ENCODE measurements around the gene LIPC. TPM values are rescaled to one million over a fixed set of nuclear protein-coding genes. Genes with fewer than 3 reads are reported as not detected.

Gene LIPC
- total RNA-seq, 1 donor from 2014 or later: 1.0 TPM

DNA sequence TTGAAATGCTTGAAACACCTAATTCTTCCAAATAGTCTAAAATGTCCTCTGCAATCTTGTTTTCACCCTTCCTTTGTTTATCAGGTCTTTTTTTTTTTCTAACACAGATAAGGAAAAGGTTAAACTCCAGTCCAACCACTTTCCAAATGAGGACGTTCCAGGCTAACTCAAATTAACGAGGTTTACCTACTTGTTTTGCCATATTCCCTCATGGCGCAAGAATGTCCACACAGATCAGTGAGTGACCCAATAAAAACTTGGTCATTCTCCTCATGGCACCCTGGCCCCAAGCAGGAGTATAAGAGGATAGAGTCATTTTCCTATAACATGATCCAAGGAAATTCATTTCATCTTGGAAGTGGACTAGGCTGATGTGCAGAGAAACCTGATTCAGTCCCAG is 6.6 kb upstream of the LIPC start:
- Histone ChIP-seq H3K9me3 (no peaks in the 10 kb centered on the region), H3K27ac (no peak overlapping the region), H3K4me1 (no peaks in the 10 kb centered on the region), H3K36me3 (no peaks in the 10 kb centered on the region), H3K4me3 (no peak overlapping the region), H3K27me3 (ENCODE audit: low read depth) (no peaks in the 10 kb centered on the region)
- TF ChIP-seq, protein P1, sequence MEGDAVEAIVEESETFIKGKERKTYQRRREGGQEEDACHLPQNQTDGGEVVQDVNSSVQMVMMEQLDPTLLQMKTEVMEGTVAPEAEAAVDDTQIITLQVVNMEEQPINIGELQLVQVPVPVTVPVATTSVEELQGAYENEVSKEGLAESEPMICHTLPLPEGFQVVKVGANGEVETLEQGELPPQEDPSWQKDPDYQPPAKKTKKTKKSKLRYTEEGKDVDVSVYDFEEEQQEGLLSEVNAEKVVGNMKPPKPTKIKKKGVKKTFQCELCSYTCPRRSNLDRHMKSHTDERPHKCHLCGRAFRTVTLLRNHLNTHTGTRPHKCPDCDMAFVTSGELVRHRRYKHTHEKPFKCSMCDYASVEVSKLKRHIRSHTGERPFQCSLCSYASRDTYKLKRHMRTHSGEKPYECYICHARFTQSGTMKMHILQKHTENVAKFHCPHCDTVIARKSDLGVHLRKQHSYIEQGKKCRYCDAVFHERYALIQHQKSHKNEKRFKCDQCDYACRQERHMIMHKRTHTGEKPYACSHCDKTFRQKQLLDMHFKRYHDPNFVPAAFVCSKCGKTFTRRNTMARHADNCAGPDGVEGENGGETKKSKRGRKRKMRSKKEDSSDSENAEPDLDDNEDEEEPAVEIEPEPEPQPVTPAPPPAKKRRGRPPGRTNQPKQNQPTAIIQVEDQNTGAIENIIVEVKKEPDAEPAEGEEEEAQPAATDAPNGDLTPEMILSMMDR (IDR thresholded peaks at IDR 0.05): no peak
- no peak for ATAC-seq
- no peak for DNase-seq
- intact Hi-C loops (cut with DNase I): no loop called here

DNA sequence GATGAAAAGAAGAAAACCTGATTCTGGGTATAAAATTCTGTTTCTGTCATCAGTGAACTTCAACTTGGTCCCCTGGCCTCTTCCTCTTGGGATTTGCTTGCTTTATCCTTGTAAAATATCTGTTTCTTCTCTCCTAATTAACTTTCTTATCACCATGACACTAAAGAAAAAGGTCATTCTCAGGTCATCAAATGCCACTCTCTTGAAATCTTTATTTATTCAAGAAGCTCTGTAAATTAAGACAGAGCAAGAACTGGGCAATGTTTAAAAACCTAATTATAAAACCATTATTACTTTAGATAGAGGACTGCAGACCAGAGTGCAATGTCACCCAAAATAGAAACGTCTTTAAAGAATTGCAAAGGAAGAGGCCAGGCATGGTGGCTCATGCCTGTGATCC is 6.0 kb upstream of the LIPC start:
- DNase-seq: no peak
- H3K4me3 ChIP-seq: no peak overlapping the region
- H3K9me3 ChIP-seq: no peaks in the 10 kb centered on the region
- intact Hi-C loops (cut with DNase I): no loop called here
- H3K27me3 ChIP-seq (ENCODE audit: low read depth): no peaks in the 10 kb centered on the region
- TF ChIP-seq, protein P1 (IDR thresholded peaks at IDR 0.05): no peak
- no peaks in the 10 kb centered on the region for H3K4me1 ChIP-seq
- no peak for ATAC-seq
- H3K27ac ChIP-seq: no peak overlapping the region
- H3K36me3 ChIP-seq: no peaks in the 10 kb centered on the region

DNA sequence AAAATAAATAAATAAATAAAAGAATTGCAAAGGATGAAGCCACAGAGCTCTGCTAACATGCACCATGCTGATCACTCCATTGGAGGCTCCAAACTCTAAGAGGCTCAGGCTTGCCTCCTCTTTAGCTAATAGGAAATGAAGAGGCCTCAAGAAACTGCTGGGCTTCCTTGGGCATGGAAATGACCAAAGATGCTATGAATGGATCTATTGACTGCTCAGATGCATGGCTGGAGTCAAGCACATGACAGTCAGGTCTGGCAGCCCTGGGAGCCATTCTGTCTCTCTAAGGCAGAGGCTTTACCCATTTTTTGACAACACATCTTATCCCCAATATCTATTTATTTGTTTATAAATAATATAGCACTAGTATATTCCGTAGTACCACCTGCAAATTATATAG is 5.3 kb upstream of the LIPC start:
- DNase-seq: no peak
- H3K36me3 ChIP-seq: no peaks in the 10 kb centered on the region
- no peaks in the 10 kb centered on the region for H3K27me3 ChIP-seq (ENCODE audit: low read depth)
- no peak overlapping the region for H3K4me3 ChIP-seq
- no peak overlapping the region for H3K27ac ChIP-seq
- no peak for ATAC-seq
- TF ChIP-seq, protein P1 (IDR thresholded peaks at IDR 0.05): no peak
- H3K4me1 ChIP-seq: no peaks in the 10 kb centered on the region
- intact Hi-C loops (cut with DNase I): no loop called here
- H3K9me3 ChIP-seq: no peaks in the 10 kb centered on the region

DNA sequence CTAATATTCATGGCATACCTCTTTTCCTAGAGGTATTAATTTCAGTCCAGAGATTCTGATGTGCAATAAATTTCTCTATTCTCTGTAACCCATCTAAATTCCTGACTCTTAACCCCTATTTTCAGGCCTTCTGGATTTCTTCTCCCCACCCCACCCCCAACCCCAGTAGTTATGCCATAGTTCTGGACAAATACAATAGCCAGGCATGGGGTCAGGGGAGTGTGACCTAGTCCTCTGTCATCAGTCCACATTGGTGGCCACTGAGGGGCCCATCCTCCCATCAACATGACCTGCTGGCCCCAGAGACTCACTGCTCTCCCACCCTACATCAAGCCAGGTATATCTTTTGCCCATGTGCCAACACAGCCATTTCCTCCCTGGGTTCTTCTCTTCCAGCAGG is 3.8 kb upstream of the LIPC start:
- intact Hi-C loops (cut with DNase I): no loop called here
- Histone ChIP-seq H3K27ac (no peak overlapping the region), H3K27me3 (ENCODE audit: low read depth) (no peaks in the 10 kb centered on the region), H3K36me3 (no peaks in the 10 kb centered on the region), H3K9me3 (no peaks in the 10 kb centered on the region), H3K4me3 (no peak overlapping the region), H3K4me1 (no peaks in the 10 kb centered on the region)
- ATAC-seq (no peak), DNase-seq (no peak)
- TF ChIP-seq, protein P1 (IDR thresholded peaks at IDR 0.05): no peak

DNA sequence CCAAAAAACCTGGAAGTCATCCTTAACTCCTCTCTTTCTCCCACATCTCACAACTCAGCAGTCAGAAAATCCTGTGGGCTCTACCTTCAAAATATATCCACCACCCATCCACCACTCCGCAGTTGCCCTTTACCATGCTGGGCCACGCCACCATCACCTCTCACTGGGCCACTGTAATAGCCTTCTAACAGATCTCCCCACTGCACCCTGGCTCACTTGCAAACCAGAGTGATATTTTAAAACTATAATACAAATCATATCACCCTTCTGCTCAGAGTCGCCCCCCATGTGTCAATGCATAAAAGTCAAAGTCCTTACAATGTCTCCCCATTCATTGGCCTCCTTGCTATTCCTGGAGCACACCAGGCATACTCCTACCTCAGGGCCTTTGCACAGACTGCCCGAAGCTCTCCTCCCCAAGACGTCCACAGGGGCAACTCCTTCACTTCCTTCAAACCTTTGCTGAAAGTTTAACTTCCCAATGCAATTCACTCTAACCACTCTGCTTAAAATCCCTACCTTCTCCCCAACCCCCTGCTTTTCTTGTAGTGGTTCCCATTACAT is 1.5 kb upstream of the LIPC start:
- DNase-seq (no peak), ATAC-seq (no peak)
- intact Hi-C loops (cut with DNase I): no loop called here
- Histone ChIP-seq H3K36me3 (no peaks in the 10 kb centered on the region), H3K27ac (no peak overlapping the region), H3K9me3 (no peaks in the 10 kb centered on the region), H3K4me1 (peaks cover 4% of the 10 kb centered on the region), H3K27me3 (ENCODE audit: low read depth) (no peaks in the 10 kb centered on the region), H3K4me3 (no peak overlapping the region)
- TF ChIP-seq, protein P1 (IDR thresholded peaks at IDR 0.05): no peak

DNA sequence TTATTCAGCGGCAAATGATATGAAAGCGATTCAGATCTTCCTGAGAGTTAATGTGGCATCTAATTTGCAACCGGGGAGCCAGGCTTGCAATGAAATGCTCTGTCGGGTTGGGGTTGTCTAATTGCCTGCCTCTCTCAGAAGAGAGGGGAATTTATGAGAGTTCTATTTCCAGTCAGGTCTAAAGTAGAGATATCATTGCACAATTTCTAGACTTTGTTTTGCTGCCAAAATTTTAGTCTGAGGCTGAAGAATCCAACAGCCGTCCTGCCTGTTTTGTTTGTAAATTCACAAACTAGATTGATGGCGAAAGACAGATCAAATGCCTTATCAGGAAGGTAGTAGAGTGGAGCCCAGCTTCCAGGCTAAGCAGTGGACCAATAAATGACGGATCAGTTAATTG is 610 bp downstream of the LIPC start:
- TF ChIP-seq, protein P1 (IDR thresholded peaks at IDR 0.05): no peak
- DNase-seq (no peak), ATAC-seq (peak; percentile 53 to 69)
- Histone ChIP-seq H3K4me3 (no peak overlapping the region), H3K27ac (no peak overlapping the region), H3K9me3 (no peaks in the 10 kb centered on the region), H3K27me3 (ENCODE audit: low read depth) (no peaks in the 10 kb centered on the region), H3K4me1 (peaks cover 4% of the 10 kb centered on the region), H3K36me3 (no peaks in the 10 kb centered on the region)
- intact Hi-C loops (cut with DNase I): no loop called here
